ENCODE data around the gene ZNF710.

DNA sequence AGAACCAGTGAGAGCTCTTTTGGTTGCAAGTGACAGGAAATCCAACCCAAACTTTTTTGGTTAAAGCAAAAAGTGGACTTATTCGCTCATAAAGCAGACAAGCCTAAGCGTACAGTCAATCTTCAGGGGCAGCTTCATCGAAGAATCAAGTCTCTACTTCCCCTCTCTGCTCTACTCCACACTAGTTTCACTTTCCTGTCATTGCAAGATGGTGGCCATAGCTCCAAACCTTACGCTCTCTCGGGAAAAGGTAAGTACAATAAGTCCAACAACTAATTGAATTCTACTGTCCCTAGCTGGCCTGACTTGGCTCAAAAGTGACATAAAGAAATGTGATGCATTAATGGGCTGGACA lies 24.9 kb upstream of the ZNF710 start:
- TF ChIP-seq POLR2A (IDR thresholded peaks at IDR 0.05; ENCODE audit: low read depth, low read length), result no peak
- TF ChIP-seq POLR2AphosphoS5 (IDR thresholded peaks at IDR 0.05; ENCODE audit: low read depth, low read length), result no peak
